ENCODE data around the gene ZNF691.

- no peak for TF ChIP-seq CTCF (IDR thresholded peaks at IDR 0.05)
- TF ChIP-seq POLR2A (IDR thresholded peaks at IDR 0.05) = no peak
These were observed 27.3 kb downstream of the ZNF691 start for GRCh38 chr1:42873670-42874069.

All from testis (tissue), 2 donors.